GM18861 (cell line): ENCODE data around the gene PRSS8.
A peak's percentile ranks its signal among the peaks of the same experiment; 100 is the strongest.
"Not testable (repeated sequence)": the region's sequence is repeated elsewhere in the genome, so short reads cannot be mapped to it uniquely, and the experiment has no call there.

Experiments used
- ATAC-seq: cut with Tn5 transposase; IDR thresholded peaks from one replicate; pipeline ENCODE4 v1.9.1; 2021; ENCODE audit not compliant: unreplicated experiment

The PRSS8 gene

DNA sequence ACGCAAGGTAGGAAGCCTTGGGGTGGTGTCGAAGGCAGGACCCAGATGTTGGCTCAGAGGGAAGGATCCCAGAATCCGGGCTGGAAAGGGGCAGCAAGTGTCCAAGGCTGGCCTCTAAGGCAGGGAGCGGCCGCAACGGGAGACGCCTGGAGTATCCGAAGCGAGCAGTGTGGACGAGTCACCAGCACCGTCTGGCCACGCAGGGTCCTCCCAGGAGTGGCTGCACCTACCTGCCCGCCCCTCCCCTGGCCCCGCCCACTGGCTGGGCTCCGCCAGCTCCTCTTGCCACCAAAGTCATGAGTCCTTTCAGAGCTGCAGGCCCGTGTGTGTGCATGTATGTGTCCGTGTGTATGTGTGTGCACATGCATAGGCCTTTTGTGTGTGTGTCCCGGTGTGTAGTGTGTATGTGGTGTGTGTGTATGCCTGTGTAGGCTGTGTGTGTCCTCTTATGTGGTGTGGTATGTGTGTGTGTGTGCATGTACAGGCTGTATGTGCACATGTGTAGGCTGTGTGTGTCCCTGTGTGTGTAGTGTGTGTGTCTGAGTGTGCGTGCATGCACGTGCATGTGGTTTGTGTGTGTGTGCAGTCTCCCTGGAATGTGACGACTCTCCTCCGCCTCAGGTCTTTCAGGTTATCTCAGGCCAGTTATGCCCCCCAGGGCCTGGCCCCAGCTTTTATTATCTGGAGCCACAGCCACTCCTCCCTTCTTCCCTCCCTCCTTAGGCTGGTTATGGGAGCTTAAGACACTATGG is at the start of gene PRSS8:
Gene PRSS8 (minus strand): TSS at position 193 of the 752 bp plus-strand sequence. CDS start 229 bp downstream, outside the sequence.
- no peak for ATAC-seq

DNA sequence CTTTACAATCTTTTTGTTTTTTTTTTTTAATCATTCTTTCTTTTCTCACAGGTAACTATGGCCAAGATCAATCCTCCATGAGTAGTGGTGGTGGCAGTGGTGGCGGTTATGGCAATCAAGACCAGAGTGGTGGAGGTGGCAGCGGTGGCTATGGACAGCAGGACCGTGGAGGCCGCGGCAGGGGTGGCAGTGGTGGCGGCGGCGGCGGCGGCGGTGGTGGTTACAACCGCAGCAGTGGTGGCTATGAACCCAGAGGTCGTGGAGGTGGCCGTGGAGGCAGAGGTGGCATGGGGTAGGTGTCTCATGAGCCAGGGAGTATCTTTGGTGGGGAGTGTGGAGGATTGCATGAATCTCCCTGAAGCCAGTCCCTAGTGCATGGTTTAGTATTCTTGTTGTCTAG is 49.4 kb upstream of the PRSS8 start:
- ATAC-seq, result no peak

GRCh38 chr16:31183432-31184428 is 48.2 kb upstream of the PRSS8 start:
- ATAC-seq, result no peak

GRCh38 chr16:31182391-31182790 is 46.9 kb upstream of the PRSS8 start:
- ATAC-seq, result no peak

DNA sequence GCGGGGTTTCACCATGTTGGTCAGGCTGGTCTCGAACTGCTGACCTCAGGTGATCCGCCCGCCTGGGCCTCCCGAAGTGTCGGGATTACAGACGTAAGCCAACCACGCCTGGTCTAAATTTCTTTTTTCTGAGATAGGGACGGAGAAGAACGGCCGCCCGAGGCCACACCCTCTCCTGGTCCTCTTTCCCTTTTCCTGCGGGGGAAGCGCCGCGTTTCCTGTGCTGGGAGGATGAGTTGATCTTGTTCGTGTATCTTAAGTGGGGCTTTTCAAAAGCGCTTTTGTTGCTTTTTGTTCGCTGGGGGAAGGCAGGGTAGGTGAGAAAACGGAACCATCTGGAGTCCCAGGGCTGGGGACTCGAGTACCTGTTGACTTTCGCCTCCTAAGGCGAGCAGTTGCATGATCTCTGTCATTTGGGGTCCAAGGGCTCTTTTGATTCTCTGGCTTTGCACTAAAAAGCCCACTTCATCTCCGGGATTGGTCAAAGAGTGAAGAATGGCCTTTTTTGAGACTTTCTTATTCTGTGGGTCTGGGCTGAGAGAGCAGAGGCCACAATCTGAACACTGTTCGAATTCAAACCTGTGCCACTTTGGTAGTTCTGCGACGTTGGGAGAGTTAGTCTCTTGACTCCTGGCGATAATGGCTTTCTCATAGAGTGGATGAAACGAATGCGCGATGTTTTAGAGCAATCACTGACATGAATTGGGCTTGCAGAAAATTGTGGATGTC is 45.7 kb upstream of the PRSS8 start:
- no peak for ATAC-seq

GRCh38 chr16:31179747-31180459 is 44.4 kb upstream of the PRSS8 start, which contains the start of gene FUS:
Gene FUS (plus strand): TSS chr16:31180139. CDS start chr16:31180215, 76 bp downstream.
- ATAC-seq, result peak; percentile 39

- ATAC-seq, result peak; percentile 3
Observed at GRCh38 chr16:31179219-31179746, 43.8 kb upstream of the PRSS8 start.

DNA sequence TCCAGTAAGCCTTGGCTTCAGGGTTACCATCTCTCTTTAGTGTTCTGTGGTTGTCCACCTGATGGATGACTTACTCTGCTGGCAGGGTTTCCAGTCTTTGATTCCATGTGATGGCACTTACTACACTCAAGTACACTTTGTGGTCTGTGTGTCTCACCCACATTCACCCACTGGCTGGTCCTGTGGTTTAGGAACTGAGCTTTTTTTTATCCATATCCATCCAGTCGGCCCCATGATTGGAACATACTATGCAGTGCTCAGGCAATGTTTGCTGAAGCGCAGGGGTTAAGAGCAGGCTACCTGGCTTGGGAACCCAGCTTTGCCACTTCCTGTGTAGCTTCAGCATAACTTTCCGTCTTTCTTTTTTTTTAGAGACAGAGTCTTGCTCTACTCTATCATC is 41.6 kb upstream of the PRSS8 start:
- no peak for ATAC-seq

GRCh38 chr16:31170048-31170447 is 34.5 kb upstream of the PRSS8 start:
- not testable (repeated sequence) for ATAC-seq

DNA sequence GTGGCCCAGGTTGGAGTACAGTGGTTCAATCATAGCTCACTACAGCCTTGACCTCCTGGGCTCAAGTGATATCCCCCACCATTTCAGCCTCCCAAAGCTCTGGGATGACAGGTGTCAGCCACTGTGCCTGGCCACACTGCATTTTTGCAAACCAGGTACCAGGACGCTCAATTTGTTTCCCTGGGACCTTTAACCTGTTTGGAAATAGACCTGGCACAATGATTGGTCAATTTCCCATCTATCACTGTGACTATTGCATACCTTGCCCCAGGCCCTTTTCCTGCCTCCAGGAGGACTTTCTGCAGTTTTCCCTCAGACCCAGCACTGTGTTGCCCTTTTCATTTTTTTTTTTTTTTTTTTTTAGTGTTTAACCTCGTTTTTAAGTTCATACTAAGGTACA is 33.3 kb upstream of the PRSS8 start:
- ATAC-seq, result no peak

- ATAC-seq, result no peak
Observed at GRCh38 chr16:31167315-31167714, 31.8 kb upstream of the PRSS8 start.

DNA sequence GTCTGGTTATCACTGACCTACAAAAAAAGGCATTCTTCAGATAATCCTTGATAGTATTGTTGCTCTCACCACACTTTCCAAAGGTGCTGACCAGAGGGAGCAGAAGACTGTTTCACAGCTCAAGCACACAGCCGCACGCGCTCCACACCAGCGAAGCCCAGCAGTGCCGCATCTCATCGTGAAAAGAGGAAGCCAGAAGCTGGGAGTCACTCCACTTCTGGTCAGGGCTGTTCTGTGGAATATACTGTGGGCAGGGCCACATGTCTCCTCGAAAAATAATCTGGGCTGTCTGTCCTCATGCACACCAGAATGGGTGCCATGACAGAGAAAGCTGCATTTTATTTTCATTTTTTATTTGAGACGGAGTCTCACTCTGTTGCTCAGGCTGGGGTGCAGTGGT is 21.6 kb upstream of the PRSS8 start:
- ATAC-seq, result no peak

GRCh38 chr16:31150976-31151375 is 15.4 kb upstream of the PRSS8 start:
- ATAC-seq, result not testable (repeated sequence)

DNA sequence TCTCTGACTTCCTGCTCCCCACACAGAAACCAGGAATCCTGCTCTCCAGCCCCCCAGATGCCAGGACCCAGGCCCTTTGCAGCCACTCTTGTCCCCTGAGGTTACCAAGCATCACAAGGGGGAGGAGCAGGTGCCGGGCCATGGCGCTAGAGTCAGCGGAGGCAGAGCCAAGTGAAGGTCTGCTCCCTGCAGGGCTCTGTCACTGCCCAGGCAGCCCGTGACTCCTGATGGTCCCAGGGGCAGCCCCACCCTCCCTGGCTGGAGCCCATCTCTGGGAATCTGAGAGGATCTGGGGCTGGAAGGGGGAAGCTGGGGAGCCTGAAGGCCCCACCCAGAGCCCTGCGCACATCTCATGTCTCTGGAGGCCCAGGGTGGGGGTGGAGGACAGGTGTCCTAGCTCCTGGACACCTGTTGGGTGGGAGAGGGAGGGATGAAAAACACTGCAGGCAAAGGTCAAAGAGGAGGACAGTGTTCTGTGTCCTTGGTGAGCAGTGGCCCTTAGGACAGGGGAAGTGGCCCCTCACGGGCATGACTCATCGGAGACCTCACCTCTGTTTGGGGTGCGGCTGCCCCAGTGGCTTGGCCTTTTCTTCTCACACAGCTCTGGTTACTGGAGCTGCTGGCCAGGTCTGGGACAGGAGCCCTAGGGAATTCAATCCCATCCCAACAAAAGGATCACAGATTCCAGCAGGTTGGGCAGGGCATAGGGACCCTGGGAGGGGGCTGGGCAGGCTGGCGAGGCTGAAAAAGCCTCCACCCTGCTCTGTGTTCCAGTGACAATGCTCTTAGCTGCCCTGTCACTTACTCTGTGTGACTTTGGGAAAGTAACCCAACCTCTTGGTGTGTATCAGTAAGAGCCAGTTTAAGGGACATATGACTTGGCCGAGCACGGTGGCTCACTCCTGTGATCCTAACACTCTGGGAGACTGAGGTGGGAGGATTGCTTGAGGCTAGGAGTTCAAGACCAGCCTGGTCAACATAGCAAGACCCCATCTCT is 14.7 kb upstream of the PRSS8 start, which contains the start of gene PRSS36:
Gene PRSS36 (minus strand): TSS at position 173 of the 997 bp plus-strand sequence. CDS start 31 bp downstream, at position 142.
- no peak for ATAC-seq

GRCh38 chr16:31149332-31149731 is 13.8 kb upstream of the PRSS8 start:
- ATAC-seq, result no peak

- ATAC-seq, result no peak
Observed at GRCh38 chr16:31148896-31149295, 13.4 kb upstream of the PRSS8 start.

DNA sequence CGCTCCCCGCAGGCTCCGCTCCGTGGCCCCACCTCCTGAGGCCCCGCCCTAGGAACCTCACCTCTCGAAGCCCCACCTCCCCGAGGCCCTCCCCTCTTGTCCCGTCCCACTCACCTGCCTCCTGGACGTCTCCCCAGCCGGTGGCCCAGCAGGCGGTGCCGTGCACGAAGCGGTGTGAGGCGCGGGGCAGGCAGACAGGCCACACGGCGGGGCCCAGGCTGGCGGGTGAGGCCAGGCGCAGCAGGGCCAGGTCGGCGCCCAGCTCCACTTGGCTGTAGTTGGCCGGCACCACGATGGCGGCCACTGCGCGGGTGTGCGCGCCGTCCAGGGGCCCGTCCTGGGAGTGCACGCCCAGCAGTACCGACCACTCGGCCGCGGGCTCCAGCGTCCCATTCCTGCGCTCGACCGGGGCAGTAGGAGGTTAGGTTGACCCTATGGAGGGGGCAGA is 12.8 kb upstream of the PRSS8 start:
- no peak for ATAC-seq

- no peak for ATAC-seq
Observed at GRCh38 chr16:31147574-31147973, 12.0 kb upstream of the PRSS8 start.
